Loucy (cell line): ENCODE measurements around the gene BUD31.

Source experiments
- H2AFZ ChIP-seq: fragments of 200-600 bp; sonication (generic); 2 replicates; pipeline ENCODE4 v1.6.0; 2016; ENCODE audit warnings: antibody characterized with exemption, mild to moderate bottlenecking, low read length, moderate library complexity
- H3F3A ChIP-seq: fragments of 200-600 bp; 2 replicates; pipeline ENCODE4 v1.6.0; 2016; ENCODE audit warnings: antibody characterized with exemption, low read depth, mild to moderate bottlenecking
- H3K27me3 ChIP-seq: fragments of 200-600 bp; sonication (generic); 2 replicates; pipeline ENCODE4 v1.6.1; 2014; ENCODE audit warnings: low read length, mild to moderate bottlenecking; ENCODE audit not compliant: insufficient read depth, poor library complexity, severe bottlenecking
- H3K36me3 ChIP-seq: fragments of 200-600 bp; sonication (generic); 2 replicates; pipeline ENCODE4 v1.6.1; 2016; ENCODE audit warnings: low read length; ENCODE audit not compliant: insufficient read depth
- H3K4me1 ChIP-seq: fragments of 200-600 bp; sonication (generic); 2 replicates; pipeline ENCODE4 v1.5.1; 2014; ENCODE audit warnings: low read length, mild to moderate bottlenecking; ENCODE audit not compliant: insufficient read depth, poor library complexity, severe bottlenecking
- H3K4me2 ChIP-seq: fragments of 200-600 bp; sonication (generic); 2 replicates; pipeline ENCODE4 v1.6.0; 2014; ENCODE audit warnings: antibody characterized with exemption, low read length, low read depth, mild to moderate bottlenecking; ENCODE audit not compliant: poor library complexity, severe bottlenecking
- H3K4me3 ChIP-seq: fragments of 200-600 bp; sonication (generic); 2 replicates; pipeline ENCODE4 v1.5.1; 2014; ENCODE audit warnings: low read length, mild to moderate bottlenecking, mixed read lengths; ENCODE audit not compliant: poor library complexity, severe bottlenecking
- H3K79me2 ChIP-seq: fragments of 200-600 bp; sonication (generic); 2 replicates; pipeline ENCODE4 v1.6.1; 2014; ENCODE audit warnings: low read length; ENCODE audit not compliant: insufficient read depth
- H3K9ac ChIP-seq: fragments of 200-600 bp; sonication (generic); 2 replicates; pipeline ENCODE4 v1.6.0; 2014; ENCODE audit warnings: mild to moderate bottlenecking, low read depth, low read length, moderate library complexity; ENCODE audit not compliant: poor library complexity, severe bottlenecking
- H3K9me2 ChIP-seq: fragments of 200-600 bp; sonication (generic); replicated peaks from 2 replicates; pipeline ENCODE4 v1.6.1; 2016; ENCODE audit warnings: low read depth, low read length, mixed read lengths
- H3K9me3 ChIP-seq: fragments of 200-600 bp; sonication (generic); 2 replicates; pipeline ENCODE4 v1.6.1; 2014; ENCODE audit warnings: mild to moderate bottlenecking, antibody characterized with exemption, low read length, low read depth; ENCODE audit not compliant: insufficient read depth
- H4K20me1 ChIP-seq: fragments of 200-600 bp; sonication (generic); 2 replicates; pipeline ENCODE4 v1.6.0; 2014; ENCODE audit warnings: antibody characterized with exemption, low read length, mild to moderate bottlenecking; ENCODE audit not compliant: insufficient read depth, poor library complexity, severe bottlenecking
- EZH2phosphoT487 ChIP-seq: fragments of 200-600 bp; IDR thresholded peaks from 2 replicates; pipeline ENCODE4 v1.6.1; 2018; ENCODE audit warnings: antibody characterized with exemption, mild to moderate bottlenecking, moderate library complexity, borderline replicate concordance
- TF ChIP-seq, protein P1 (sequence below): fragments of 200-600 bp; sonication (generic); conservative IDR thresholded peaks from 2 replicates; pipeline ENCODE4 v1.5.1; 2014; ENCODE audit warnings: mild to moderate bottlenecking, antibody characterized with exemption, low read length

BUD31 gene

DNA sequence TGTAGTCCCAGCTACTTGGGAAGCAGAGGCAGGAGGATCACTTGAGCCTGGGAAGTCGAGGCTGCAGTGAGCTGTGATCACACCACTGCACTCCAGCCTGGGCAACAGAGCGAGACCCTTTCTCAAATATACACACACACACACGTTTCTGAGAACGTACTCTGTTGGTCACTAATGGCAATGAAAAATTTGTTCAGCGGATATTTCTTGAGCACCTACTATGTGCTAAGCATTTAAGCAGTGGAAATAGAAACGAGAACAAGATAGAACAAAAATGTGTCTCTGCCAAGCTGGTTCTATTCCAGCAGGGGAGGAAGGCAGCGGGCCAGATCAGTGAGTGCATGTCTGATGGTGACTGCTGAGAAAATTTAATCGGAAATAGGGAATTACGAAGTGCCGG is 25.6 kb upstream of the BUD31 start:
- Histone ChIP-seq H4K20me1 (peaks cover 4% of the 10 kb centered on the region), H3K79me2 (peaks cover 47% of the 10 kb centered on the region), H3K4me2 (no peak overlapping the region), H3K9ac (no peak overlapping the region), H3K27me3 (no peaks in the 10 kb centered on the region), H3K9me3 (no peaks in the 10 kb centered on the region), H3K9me2 (no peaks in the 10 kb centered on the region), H2AFZ (no peak overlapping the region), H3K4me3 (no peak overlapping the region), H3K36me3 (peaks cover 9% of the 10 kb centered on the region; the same call in 1 of the 2 replicates), H3F3A (no peaks in the 10 kb centered on the region), H3K4me1 (peaks cover 30% of the 10 kb centered on the region)
- no peak for TF ChIP-seq EZH2phosphoT487
- TF ChIP-seq, protein P1, sequence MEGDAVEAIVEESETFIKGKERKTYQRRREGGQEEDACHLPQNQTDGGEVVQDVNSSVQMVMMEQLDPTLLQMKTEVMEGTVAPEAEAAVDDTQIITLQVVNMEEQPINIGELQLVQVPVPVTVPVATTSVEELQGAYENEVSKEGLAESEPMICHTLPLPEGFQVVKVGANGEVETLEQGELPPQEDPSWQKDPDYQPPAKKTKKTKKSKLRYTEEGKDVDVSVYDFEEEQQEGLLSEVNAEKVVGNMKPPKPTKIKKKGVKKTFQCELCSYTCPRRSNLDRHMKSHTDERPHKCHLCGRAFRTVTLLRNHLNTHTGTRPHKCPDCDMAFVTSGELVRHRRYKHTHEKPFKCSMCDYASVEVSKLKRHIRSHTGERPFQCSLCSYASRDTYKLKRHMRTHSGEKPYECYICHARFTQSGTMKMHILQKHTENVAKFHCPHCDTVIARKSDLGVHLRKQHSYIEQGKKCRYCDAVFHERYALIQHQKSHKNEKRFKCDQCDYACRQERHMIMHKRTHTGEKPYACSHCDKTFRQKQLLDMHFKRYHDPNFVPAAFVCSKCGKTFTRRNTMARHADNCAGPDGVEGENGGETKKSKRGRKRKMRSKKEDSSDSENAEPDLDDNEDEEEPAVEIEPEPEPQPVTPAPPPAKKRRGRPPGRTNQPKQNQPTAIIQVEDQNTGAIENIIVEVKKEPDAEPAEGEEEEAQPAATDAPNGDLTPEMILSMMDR: no peak

DNA sequence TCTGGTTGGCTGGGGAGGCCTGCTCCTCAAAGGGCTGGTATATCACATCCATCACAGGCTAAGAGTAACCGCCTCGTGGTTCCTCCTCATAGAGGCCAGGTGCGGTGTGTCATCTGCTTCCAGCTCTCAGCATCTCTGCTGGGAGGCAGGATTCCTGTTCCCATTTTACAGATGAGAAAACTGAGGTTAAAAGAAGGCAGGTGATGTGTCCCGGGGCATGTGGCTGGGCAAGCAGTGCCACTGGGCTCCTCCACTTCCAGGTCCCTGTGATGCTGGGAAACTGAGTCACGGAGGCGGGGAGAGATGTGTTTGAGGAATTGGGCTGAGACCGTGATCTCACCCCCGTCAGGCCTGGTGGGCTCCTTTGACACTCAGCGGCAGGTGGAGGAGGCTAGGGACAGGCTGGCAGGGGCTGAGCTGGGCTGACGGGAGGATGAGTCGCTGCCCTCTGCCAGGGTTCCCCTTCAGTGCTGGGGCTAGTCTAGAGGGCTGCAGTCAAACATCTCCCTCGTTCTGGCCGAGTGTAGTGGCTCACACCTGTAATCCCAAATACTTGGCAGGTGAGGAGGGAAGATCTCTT is 24.9 kb upstream of the BUD31 start:
- no peak overlapping the region for H3K4me3 ChIP-seq
- no peaks in the 10 kb centered on the region for H3K9me3 ChIP-seq
- H3K36me3 ChIP-seq: peaks cover 12% of the 10 kb centered on the region; the same call in 1 of the 2 replicates
- no peaks in the 10 kb centered on the region for H3K27me3 ChIP-seq
- H3F3A ChIP-seq: no peaks in the 10 kb centered on the region
- H3K79me2 ChIP-seq: peaks cover 45% of the 10 kb centered on the region
- H3K9ac ChIP-seq: no peak overlapping the region
- no peak for TF ChIP-seq EZH2phosphoT487
- TF ChIP-seq, protein P1: no peak
- H3K9me2 ChIP-seq: no peaks in the 10 kb centered on the region
- H3K4me2 ChIP-seq: no peak overlapping the region
- peaks cover 29% of the 10 kb centered on the region for H3K4me1 ChIP-seq
- peaks cover 4% of the 10 kb centered on the region for H4K20me1 ChIP-seq
- H2AFZ ChIP-seq: no peak overlapping the region

DNA sequence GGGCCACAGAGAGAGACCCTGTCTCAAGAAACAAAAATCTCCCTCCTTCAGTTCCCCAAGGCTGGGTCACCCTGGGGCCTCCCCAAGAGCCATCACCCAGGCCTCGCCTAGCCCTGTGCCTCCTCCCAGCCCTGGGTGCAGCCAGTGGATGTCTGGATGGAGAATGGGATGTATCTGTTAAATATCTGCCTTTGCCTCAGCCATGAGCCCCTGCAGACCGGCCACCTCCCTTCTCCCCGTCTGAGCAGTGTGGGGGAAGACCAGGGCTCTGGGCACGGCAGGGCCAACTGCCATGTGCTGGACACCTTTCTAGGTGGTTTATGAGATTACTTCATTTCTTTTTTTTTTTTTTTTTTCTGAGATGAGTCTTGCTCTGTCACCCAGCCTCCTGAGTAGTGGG is 24.2 kb upstream of the BUD31 start:
- H2AFZ ChIP-seq: no peak overlapping the region
- H3K9me3 ChIP-seq: no peaks in the 10 kb centered on the region
- H4K20me1 ChIP-seq: peaks cover 4% of the 10 kb centered on the region
- no peaks in the 10 kb centered on the region for H3K27me3 ChIP-seq
- H3F3A ChIP-seq: no peaks in the 10 kb centered on the region
- peaks cover 38% of the 10 kb centered on the region for H3K79me2 ChIP-seq
- no peak for TF ChIP-seq EZH2phosphoT487
- TF ChIP-seq, protein P1: no peak
- H3K36me3 ChIP-seq: peaks cover 16% of the 10 kb centered on the region; the same call in 1 of the 2 replicates
- H3K9ac ChIP-seq: no peak overlapping the region
- H3K4me1 ChIP-seq: peaks cover 23% of the 10 kb centered on the region
- H3K4me2 ChIP-seq: no peak overlapping the region
- no peaks in the 10 kb centered on the region for H3K9me2 ChIP-seq
- no peak overlapping the region for H3K4me3 ChIP-seq
